ENCODE results near the gene TTLL3.
"Not testable (repeated sequence)": the region's sequence is repeated elsewhere in the genome, so short reads cannot be mapped to it uniquely, and the experiment has no call there.

Gene TTLL3

DNA sequence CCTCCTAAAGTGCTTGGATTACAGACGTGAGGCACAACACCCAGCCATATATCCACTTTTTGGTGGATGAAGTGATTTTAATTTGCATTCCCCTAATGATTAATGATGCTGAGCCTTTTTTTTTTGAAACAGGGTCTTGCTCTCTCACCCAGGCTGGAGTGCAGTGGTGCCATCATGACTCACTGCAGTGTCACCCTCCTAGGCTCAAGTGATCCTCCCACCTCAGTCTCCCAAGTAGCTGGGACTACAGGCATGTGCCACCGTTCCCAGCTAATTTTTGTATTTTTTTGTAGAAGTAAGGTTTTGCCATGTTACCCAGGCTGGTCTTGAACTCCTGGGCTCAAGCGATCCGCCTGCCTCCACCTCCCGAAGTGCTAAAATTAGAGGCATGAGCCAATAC, 62.0 kb downstream of the TTLL3 start:
- Histone ChIP-seq H3K27ac (ENCODE audit: low read depth, low read length) (peak overlapping the region; percentile 58), H3K4me1 (ENCODE audit: control insufficient read depth, insufficient read depth, low read length, unreplicated experiment) (peaks cover 27% of the 10 kb centered on the region)
- not testable (repeated sequence) for H3K27me3 ChIP-seq (ENCODE audit: insufficient read depth, low read length); H3K4me3 ChIP-seq (ENCODE audit: low read depth, low read length); H2AFZ ChIP-seq (ENCODE audit: low read length, unreplicated experiment); H3K79me2 ChIP-seq (ENCODE audit: control insufficient read depth, insufficient read depth, low read length, unreplicated experiment); H3K36me3 ChIP-seq (ENCODE audit: insufficient read depth, low read length)

- no peaks in the 10 kb centered on the region for H3K27me3 ChIP-seq (ENCODE audit: insufficient read depth, low read length)
- no peak overlapping the region for H3K4me3 ChIP-seq (ENCODE audit: low read depth, low read length)
- H3K27ac ChIP-seq (ENCODE audit: low read depth, low read length): no peak overlapping the region
- peaks cover 42% of the 10 kb centered on the region for H3K4me1 ChIP-seq (ENCODE audit: control insufficient read depth, insufficient read depth, low read length, unreplicated experiment)
- H2AFZ ChIP-seq (ENCODE audit: low read length, unreplicated experiment): peak overlapping the region; percentile 74
- H3K36me3 ChIP-seq (ENCODE audit: insufficient read depth, low read length): no peaks in the 10 kb centered on the region
- no peaks in the 10 kb centered on the region for H3K79me2 ChIP-seq (ENCODE audit: control insufficient read depth, insufficient read depth, low read length, unreplicated experiment)
Measured at GRCh38 chr3:9875448-9875847, 65.4 kb downstream of the TTLL3 start.

GRCh38 chr3:9876255-9876654, 66.2 kb downstream of the TTLL3 start:
- H2AFZ ChIP-seq (ENCODE audit: low read length, unreplicated experiment); H3K4me3 ChIP-seq (ENCODE audit: low read depth, low read length); H3K27me3 ChIP-seq (ENCODE audit: insufficient read depth, low read length); H3K79me2 ChIP-seq (ENCODE audit: control insufficient read depth, insufficient read depth, low read length, unreplicated experiment); H3K27ac ChIP-seq (ENCODE audit: low read depth, low read length); H3K36me3 ChIP-seq (ENCODE audit: insufficient read depth, low read length): not testable (repeated sequence)
- H3K4me1 ChIP-seq (ENCODE audit: control insufficient read depth, insufficient read depth, low read length, unreplicated experiment): peaks cover 37% of the 10 kb centered on the region

GRCh38 chr3:9876991-9877390, 66.9 kb downstream of the TTLL3 start:
- no peaks in the 10 kb centered on the region for H3K79me2 ChIP-seq (ENCODE audit: control insufficient read depth, insufficient read depth, low read length, unreplicated experiment)
- no peak overlapping the region for H3K4me3 ChIP-seq (ENCODE audit: low read depth, low read length)
- no peaks in the 10 kb centered on the region for H3K27me3 ChIP-seq (ENCODE audit: insufficient read depth, low read length)
- no peak overlapping the region for H3K27ac ChIP-seq (ENCODE audit: low read depth, low read length)
- H3K4me1 ChIP-seq (ENCODE audit: control insufficient read depth, insufficient read depth, low read length, unreplicated experiment): peaks cover 30% of the 10 kb centered on the region
- H3K36me3 ChIP-seq (ENCODE audit: insufficient read depth, low read length): no peaks in the 10 kb centered on the region
- no peak overlapping the region for H2AFZ ChIP-seq (ENCODE audit: low read length, unreplicated experiment)

DNA sequence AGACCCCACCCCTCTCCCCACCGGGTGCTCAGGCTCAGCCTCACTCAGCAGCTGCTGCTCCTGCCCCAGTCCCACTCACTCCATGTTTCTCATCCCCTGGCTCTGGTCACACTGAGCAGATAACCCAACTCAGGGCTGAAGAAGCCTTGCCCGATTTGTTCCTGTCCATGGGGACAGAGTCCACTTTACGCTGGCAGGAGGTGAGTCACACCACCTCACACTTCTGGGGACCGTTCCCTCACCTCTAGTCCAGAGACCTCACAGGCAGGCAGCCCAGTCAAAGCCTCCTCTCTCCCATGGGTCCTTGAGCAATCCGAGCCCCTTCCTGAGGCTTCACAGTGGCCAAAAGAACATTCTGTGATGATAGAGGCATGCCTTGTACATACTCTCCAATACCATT, 68.6 kb downstream of the TTLL3 start:
- H3K4me1 ChIP-seq (ENCODE audit: control insufficient read depth, insufficient read depth, low read length, unreplicated experiment): peaks cover 26% of the 10 kb centered on the region
- no peaks in the 10 kb centered on the region for H3K27me3 ChIP-seq (ENCODE audit: insufficient read depth, low read length)
- no peak overlapping the region for H2AFZ ChIP-seq (ENCODE audit: low read length, unreplicated experiment)
- no peak overlapping the region for H3K4me3 ChIP-seq (ENCODE audit: low read depth, low read length)
- H3K36me3 ChIP-seq (ENCODE audit: insufficient read depth, low read length): no peaks in the 10 kb centered on the region
- H3K27ac ChIP-seq (ENCODE audit: low read depth, low read length): peak overlapping the region; percentile 47
- H3K79me2 ChIP-seq (ENCODE audit: control insufficient read depth, insufficient read depth, low read length, unreplicated experiment): no peaks in the 10 kb centered on the region

GRCh38 chr3:9879830-9880549, 69.9 kb downstream of the TTLL3 start, which contains the start of gene CIDEC:
Gene CIDEC (minus strand): TSS chr3:9880253. CDS start chr3:9878486, 1,767 bp downstream.
- no peak within 1 kb of the TSS for H2AFZ ChIP-seq (ENCODE audit: low read length, unreplicated experiment)

DNA sequence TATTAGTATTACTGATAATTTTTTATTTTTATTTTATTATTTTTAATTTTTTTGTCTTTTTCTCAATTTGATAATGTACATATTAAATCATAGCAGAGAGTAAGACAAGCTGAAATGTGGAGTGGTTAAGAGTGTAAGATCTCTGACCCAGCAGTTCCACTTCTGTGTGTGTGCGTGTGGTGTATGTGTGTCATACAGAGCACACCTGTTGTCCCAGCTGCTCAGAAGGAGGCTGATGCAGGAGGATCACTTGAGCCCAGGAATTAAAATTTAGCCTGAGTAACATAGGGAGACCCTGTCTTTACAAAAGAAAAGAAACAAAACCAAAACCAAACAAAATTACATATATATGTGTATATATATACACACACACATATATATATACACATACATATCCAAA, 71.4 kb downstream of the TTLL3 start:
- H3K27ac ChIP-seq (ENCODE audit: low read depth, low read length): no peak overlapping the region

More at GRCh38 chr3:9879830-9880549, 69.9 kb downstream of the TTLL3 start, which contains the start of gene CIDEC:
- no peak within 1 kb of the TSS for H3K4me3 ChIP-seq (ENCODE audit: low read depth, low read length)
- H3K36me3 ChIP-seq (ENCODE audit: insufficient read depth, low read length): no peaks in the 10 kb centered on the region
- H3K27me3 ChIP-seq (ENCODE audit: insufficient read depth, low read length): no peaks in the 10 kb centered on the region
- no peaks in the 10 kb centered on the region for H3K79me2 ChIP-seq (ENCODE audit: control insufficient read depth, insufficient read depth, low read length, unreplicated experiment)
- H3K27ac ChIP-seq (ENCODE audit: low read depth, low read length): peak within 1 kb of the TSS; percentile 44
- H3K4me1 ChIP-seq (ENCODE audit: control insufficient read depth, insufficient read depth, low read length, unreplicated experiment): peaks cover 35% of the 10 kb centered on the region

DNA sequence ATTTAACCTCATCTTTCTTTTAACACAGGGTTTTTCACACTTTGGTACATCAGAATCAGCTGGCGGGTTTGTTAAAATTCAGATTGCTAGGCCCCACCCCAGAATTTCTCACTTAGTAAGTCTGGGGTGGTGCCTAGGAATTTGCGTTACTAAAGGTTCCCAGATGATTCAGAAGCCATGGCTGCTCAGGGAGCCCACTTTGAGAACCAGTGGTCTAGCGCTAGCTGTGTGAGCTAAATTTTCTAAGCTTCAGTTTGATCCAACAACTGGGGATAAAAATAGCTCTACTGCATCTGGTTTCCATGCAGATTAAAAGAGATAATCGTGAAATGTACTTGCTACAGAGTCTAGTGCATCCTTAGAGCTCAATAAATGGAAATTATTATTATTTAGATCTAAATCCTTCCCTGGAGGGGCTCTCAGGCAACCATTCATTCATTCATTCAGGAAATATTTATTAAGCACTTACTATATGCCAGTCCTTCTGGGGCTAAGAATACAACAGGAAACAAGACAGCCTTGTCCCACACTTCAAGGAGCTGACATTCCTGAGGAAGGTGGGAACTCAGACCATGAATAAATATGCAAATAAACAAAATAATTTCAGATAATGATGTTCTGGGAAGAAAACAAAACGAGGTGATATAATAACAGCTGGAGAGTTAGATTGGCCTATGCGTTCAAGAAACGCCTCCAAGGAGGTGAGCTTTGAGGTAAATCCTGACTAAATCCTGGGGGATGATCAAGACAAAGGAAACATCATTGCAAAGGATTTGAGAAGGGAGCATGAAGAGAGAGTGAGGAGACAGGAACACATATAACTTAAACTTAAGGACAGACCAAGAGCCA, 73.9 kb downstream of the TTLL3 start:
- no peaks in the 10 kb centered on the region for H3K36me3 ChIP-seq (ENCODE audit: insufficient read depth, low read length)
- H2AFZ ChIP-seq (ENCODE audit: low read length, unreplicated experiment): no peak overlapping the region
- H3K79me2 ChIP-seq (ENCODE audit: control insufficient read depth, insufficient read depth, low read length, unreplicated experiment): no peaks in the 10 kb centered on the region
- H3K4me3 ChIP-seq (ENCODE audit: low read depth, low read length): peak overlapping the region; percentile 23; the same call in 1 of the 2 replicates
- peaks cover 19% of the 10 kb centered on the region for H3K4me1 ChIP-seq (ENCODE audit: control insufficient read depth, insufficient read depth, low read length, unreplicated experiment)
- H3K27ac ChIP-seq (ENCODE audit: low read depth, low read length): peak overlapping the region; percentile 83
- H3K27me3 ChIP-seq (ENCODE audit: insufficient read depth, low read length): no peaks in the 10 kb centered on the region

More for the DNA sequence above, 71.4 kb downstream of the TTLL3 start:
- Histone ChIP-seq H3K79me2 (ENCODE audit: control insufficient read depth, insufficient read depth, low read length, unreplicated experiment) (no peaks in the 10 kb centered on the region), H3K36me3 (ENCODE audit: insufficient read depth, low read length) (no peaks in the 10 kb centered on the region), H3K4me1 (ENCODE audit: control insufficient read depth, insufficient read depth, low read length, unreplicated experiment) (peaks cover 27% of the 10 kb centered on the region), H2AFZ (ENCODE audit: low read length, unreplicated experiment) (no peak overlapping the region), H3K27me3 (ENCODE audit: insufficient read depth, low read length) (no peaks in the 10 kb centered on the region), H3K4me3 (ENCODE audit: low read depth, low read length) (no peak overlapping the region)

DNA sequence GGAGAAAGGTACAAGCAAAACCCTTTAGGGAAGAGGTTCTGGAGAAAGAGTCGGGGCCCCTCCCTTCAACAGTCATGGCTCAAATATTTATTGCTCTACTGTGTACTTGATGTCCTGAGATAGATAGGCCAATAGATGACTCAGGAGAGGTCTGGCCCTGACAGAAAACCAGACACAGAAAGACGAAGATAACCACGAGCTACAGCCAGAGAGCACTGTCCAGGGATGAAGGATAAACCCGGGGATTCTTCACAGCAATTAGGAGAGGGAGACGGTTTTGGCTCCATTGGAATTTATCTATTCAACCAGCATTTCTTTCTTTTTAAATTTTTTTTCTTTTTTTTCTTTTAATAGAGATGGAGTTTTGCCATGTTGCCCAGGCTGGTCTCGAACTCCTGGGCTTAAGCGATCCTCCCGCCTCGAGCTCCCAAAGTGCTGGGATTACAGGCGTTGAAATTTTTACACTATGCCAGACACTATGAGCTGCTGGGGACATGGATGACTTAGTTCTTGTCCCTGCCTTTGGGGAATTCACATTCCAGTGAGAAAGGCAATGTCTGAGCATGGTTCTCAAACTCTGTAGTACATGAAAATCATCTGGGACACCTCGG, 74.6 kb downstream of the TTLL3 start:
- no peak overlapping the region for H2AFZ ChIP-seq (ENCODE audit: low read length, unreplicated experiment)
- H3K27ac ChIP-seq (ENCODE audit: low read depth, low read length): peak overlapping the region; percentile 83

More for the DNA sequence above, 74.6 kb downstream of the TTLL3 start:
- no peaks in the 10 kb centered on the region for H3K27me3 ChIP-seq (ENCODE audit: insufficient read depth, low read length)
- peaks cover 13% of the 10 kb centered on the region for H3K4me1 ChIP-seq (ENCODE audit: control insufficient read depth, insufficient read depth, low read length, unreplicated experiment)
- H3K79me2 ChIP-seq (ENCODE audit: control insufficient read depth, insufficient read depth, low read length, unreplicated experiment): no peaks in the 10 kb centered on the region
- no peak overlapping the region for H3K4me3 ChIP-seq (ENCODE audit: low read depth, low read length)
- H3K36me3 ChIP-seq (ENCODE audit: insufficient read depth, low read length): no peaks in the 10 kb centered on the region
